Right kidney (tissue), 9 donors: ENCODE results near the gene KRT35.

Source experiments
- DNase-seq: peaks from one replicate; pipeline ENCODE4 v3.0.0-alpha.2; 2016
- long read RNA-seq, 8 donors: transcript quantifications; one replicate each; lab custom pipeline, GENCODE V29; 2026

KRT35 gene
- long read RNA-seq, donor 1: 0 reads
- long read RNA-seq, donor 2: 0 reads
- long read RNA-seq, donor 3: 0 reads
- long read RNA-seq, donor 4: 0 reads
- long read RNA-seq, donor 5: 0 reads
- long read RNA-seq, donor 6: 0 reads
- long read RNA-seq, donor 7: 0 reads
- long read RNA-seq, donor 8: 0 reads

- no peak for DNase-seq
Observed at GRCh38 chr17:41481036-41481435, at the start of gene KRT35. Gene KRT35 (minus strand): TSS chr17:41481151. CDS start chr17:41481097, 54 bp downstream.

GRCh38 chr17:41530062-41531048, 49.4 kb upstream of the KRT35 start:
- no peak for DNase-seq

- DNase-seq: no peak
Observed at GRCh38 chr17:41529491-41529915, 48.6 kb upstream of the KRT35 start.

GRCh38 chr17:41528959-41529353, 48.0 kb upstream of the KRT35 start:
- DNase-seq: no peak

- peak; percentile 74 for DNase-seq
Observed at GRCh38 chr17:41527063-41528023, 46.4 kb upstream of the KRT35 start.

- DNase-seq: no peak
Observed at GRCh38 chr17:41524261-41524660, 43.3 kb upstream of the KRT35 start.

GRCh38 chr17:41523787-41524186, 42.8 kb upstream of the KRT35 start:
- no peak for DNase-seq

GRCh38 chr17:41523225-41523593, 42.3 kb upstream of the KRT35 start:
- no peak for DNase-seq

GRCh38 chr17:41522301-41523224, 41.6 kb upstream of the KRT35 start:
- no peak for DNase-seq

- no peak for DNase-seq
Observed at GRCh38 chr17:41521574-41522261, 40.8 kb upstream of the KRT35 start.

- no peak for DNase-seq
Observed at GRCh38 chr17:41520821-41521521, 40.0 kb upstream of the KRT35 start.

GRCh38 chr17:41519501-41520224, 38.7 kb upstream of the KRT35 start:
- DNase-seq: no peak

- DNase-seq: no peak
Observed at GRCh38 chr17:41518789-41519449, 38.0 kb upstream of the KRT35 start, which contains the start of gene KRT15. Gene KRT15 (minus strand): TSS chr17:41518890. CDS start chr17:41518827, 63 bp downstream.

GRCh38 chr17:41518031-41518430, 37.1 kb upstream of the KRT35 start:
- no peak for DNase-seq

- DNase-seq: no peak
Observed at GRCh38 chr17:41516830-41517283, 35.9 kb upstream of the KRT35 start.

- no peak for DNase-seq
Observed at GRCh38 chr17:41516147-41516829, 35.3 kb upstream of the KRT35 start.

GRCh38 chr17:41513168-41513547, 32.2 kb upstream of the KRT35 start:
- DNase-seq: no peak
